Stimulated activated CD4-positive, alpha-beta T cell treated with anti-CD3 and anti-CD28 coated beads, Interleukin-15, amount 100 ng/mL, for 24 hours (primary cell): Measurements from ENCODE around the gene LEMD3.

ENCODE experiments used
- DNase-seq: peaks from one replicate; pipeline ENCODE4 v3.0.0-alpha.2; 2020

LEMD3 gene

DNA sequence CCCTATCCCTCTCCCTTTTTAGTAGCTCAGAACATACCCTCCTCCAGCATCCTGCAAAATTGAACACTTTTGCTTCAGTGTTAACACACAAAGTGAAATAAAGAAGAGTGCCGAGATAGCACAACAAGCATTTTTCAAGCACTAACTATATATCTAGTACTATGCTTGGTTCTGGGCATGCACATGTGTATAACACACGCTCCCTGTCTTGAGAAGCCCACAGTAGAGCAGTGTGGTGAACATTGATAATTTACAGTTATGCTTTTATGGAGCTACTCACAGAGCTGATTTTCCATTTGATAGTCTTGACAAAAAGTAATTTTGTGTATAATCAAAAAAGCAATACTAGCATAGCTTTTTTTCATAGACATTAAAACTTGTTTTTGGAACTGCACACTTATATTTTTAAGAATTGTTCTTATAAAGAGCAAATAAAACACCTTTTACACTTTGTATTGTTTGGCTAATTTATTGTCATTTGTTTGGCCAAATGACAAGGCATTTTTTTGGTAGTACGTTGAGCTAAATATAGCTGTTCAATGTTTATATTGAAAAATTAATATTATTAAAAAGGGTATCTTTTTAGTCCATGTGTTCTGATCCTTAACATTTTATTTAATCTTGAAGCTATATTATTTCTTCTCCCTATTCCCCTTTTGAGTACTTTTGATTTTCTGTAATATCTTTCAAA is 39.7 kb downstream of the LEMD3 start:
- no peak for DNase-seq

DNA sequence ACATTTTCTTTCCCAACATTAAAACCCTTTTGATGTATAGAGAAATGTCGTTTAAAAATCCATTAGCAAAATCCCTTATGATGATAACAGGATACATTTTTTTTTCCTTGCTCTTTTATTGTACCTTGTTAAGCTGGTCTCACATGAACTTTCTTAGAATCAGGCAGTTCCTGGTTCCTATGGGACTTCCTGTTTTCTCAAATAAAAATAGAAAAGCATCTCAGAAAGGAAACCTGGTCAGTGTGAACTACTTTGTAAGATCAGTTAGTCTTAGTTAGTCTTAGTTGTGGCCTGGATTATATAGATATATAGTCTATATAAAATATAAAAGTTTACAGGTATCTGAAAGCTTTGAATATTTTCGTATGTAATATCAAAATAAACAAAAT is 40.3 kb downstream of the LEMD3 start:
- DNase-seq: no peak

DNA sequence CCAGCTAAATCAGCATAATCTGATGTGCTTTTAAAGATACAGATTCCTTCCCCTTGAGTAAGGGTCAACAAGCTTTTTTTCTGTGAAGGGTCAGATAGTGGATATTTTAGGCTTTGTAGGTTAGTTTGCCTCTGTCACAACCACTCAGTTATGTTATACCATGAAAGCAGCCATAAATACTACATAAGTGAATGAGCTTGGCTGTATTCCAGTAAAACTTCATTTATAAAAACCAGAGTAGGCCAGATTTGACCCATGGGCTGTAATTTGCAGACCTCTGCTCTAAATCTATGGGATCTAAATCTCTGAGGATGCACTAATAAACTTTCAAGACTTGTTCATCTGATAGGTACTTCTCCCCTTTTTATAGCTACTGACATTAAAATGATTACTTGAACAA is 47.7 kb downstream of the LEMD3 start:
- no peak for DNase-seq

DNA sequence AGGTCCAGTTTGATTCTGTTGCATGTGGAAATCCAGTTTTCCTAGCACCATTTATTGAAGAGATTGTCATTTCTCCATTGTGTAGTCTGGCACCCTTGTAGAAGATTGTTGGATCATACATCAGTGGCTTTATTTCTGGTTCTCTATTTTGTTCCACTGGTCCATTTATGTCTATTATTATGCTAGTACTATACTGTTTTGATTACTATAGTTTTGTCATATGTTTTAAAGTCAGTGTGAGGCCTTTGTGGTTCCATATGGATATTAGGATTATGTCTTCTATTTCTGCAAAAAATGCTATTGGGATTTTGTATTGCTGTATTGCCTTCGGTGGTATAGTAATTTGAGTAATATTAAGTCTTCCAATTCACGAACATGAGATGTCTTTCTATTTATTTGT is 51.4 kb downstream of the LEMD3 start:
- no peak for DNase-seq

DNA sequence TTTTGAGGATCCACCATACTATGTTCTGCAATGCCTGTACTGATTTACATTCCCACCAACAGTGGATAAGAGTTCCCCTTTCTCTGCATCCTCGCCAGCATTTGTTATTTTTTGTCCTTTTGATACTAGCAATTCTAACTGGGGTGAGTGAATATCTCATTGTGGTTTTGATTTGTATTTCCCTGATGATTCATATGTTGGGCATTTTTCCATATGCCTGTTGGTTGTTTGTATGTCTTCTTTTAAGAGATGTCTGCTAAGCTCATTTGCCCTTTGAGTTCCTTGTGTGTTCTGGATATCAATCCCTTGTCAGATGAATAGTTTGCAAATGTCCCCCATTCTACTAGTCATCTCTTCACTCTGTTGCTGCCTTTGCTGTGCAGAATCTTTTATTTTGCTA is 60.1 kb downstream of the LEMD3 start:
- DNase-seq: no peak

DNA sequence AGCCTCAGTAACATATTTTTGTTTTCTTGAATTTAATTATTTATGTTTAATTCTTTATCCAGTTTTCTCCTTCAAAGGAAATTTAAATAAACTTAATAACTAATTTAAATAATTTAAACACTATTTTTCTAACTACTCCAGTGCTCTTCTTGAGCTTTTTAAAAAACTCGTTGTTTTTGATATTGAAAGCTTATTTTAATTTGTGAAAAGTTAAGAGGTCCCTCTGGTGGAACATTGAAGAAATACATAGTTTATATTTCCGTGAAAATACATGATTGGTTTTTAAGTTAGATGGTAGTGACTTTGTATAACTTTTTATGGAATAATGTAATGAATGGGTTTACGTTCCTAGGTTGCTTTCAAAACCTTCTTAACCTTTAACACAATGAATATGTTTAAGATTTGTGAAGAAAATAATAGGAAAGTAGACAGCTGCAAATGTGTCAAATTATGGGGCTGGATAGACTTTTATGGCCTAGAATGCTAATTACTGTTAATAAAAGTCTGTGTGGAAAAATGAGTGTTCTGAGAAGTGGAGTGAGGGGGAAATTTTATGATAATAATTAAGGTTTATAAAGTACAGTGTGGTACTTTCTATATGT is 63.2 kb downstream of the LEMD3 start:
- no peak for DNase-seq

DNA sequence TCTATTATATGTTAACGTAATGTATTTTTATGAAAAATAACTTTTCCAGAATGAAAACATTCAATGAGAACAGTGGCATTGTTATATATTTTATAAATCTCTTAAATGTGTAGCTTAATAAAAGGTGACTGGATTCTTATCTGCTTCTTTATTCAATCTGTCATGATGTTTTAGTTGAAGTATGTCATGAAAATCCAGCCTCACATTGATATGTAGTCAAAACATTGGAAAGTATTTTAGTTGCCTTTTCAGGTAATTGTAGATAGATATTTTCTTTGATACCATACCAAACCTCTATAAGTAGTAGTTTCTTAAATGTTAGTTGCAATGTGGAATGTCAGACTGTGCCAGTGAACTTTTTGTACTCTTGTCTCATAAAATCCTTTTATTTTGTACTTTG is 67.8 kb downstream of the LEMD3 start:
- no peak for DNase-seq

DNA sequence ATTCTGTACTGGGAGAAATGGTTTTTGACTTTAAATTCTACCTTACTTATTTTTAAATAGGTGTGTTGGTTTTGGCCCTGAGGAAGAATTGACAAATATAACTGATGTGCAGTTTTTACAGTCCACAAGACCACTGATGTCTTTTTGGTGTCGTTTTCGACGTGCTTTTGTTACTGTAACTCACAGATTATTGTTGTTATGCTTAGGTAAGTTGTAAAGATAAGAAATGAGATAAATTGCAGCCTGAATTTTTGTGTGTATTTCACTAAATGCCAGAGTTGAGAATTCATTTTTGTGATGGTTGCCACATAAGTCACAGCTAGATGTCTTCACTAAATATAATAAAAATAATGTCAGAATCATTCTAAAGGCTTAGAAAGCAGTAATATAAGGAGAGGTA is 69.2 kb downstream of the LEMD3 start:
- no peak for DNase-seq

DNA sequence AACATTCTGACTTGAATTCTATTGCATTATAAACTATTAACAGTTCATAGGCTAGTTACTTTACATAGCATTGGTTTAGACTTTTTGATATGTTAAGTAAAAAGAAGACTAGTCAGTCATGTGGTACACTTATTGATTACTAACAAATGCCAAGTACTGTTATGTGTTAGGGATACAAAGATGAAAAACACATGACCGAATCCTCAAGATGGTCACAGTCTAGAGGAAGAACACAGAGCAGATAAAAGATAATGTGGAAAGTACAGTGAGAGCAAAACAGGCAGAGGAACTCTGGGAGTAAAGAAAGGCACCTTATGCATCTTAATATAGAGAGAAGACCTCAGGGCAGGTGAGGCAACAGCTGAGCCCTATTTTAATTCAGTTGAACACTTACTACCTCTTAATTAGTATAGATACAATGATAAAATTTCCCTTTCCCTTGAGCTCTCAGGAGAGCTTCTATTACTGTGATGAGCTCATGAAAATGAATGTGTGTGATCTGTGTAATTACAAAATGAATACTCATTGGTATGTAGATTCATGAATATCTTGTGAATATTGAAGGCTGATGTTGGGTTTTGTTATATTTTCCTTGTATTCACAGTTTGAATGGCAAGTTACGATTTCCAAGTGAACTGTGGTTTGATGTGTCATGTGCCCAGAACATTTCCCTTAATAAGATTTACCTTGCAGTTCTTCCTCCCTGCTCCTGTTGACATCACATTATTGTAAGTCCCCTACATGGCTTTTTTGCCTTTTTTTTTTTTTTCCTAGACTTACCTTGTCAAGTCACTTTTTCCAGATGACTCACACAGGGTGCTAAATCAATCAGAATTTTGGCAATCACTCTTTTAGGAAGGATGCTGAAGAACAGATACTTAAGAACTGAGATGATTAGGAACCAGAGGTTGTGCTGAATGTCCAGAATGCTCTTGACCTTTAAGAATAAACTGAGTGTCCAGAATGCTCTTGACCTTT is 79.6 kb downstream of the LEMD3 start:
- peak; percentile 7 for DNase-seq

DNA sequence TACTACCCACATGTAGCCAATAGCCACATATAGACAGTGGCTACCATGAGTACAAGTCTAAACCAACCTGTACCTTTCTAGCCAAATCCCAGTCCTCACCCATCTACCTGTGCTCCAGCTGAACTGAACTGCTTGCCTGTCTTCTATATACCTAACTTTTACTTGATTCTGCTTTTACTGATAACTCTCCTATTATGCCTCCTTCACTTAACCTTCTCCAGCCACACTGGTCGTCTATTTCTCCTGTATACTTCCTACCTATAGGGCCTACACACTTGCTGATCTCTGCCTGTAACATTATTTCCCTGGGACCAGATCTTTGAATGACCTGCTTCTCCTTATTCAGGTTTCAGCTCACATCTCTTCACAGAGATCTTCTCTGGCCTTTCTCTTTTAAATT is 83.1 kb downstream of the LEMD3 start:
- DNase-seq: no peak

DNA sequence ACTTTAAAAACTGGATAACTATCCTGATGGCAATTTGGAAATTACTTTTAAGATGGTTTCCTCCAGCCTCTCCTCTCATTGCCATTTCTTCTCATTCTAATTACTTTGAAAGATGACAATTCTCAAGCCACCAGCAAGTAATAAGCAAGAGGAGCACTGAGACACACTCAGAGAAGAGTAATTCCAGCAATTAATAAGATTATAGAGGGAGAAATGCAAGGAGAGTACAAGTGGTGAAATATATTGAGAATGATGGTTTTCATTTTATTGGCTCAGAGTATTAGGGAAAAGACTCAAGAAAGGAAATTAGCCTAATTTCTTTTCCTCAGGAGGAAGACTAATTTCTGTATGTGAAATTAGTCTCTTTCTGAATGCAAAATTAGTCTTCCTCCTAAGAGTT is 88.6 kb downstream of the LEMD3 start:
- DNase-seq: no peak

DNA sequence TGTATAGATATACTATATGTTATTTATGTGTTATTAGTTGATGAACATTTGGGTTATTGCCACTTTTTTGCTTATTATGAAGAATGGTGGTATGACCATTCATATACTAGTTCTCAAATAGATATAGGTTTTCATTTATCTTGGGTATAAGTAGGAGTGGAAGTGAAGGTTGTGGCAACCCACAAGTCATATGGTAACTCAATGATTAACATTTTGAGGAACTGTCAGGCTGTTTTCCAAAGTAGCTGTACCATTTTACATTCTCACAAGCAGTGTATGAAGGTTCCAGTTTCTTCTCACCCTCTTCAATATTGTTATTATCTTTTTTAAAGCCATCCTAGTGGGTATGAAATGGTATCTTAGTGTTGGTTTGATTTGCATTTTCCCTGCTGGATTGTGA is 90.1 kb downstream of the LEMD3 start:
- no peak for DNase-seq

DNA sequence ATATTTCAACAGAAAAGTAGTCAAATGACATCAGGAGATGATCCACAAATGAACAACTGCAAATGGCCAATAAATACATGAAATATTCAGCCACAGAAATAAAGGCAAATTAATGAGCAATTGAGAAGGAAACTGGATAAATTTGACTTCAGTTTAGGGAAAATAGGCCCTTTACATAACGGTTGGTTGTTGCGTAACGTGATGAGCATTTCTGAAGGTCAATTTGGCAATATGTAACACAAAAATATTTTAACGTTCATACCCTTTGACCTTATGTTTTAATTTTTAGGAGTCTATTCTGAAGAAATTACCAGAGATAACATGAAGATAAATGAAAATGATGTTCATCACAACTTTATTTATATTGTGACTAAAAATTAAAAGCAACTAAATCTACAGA is 94.4 kb downstream of the LEMD3 start:
- DNase-seq: no peak

DNA sequence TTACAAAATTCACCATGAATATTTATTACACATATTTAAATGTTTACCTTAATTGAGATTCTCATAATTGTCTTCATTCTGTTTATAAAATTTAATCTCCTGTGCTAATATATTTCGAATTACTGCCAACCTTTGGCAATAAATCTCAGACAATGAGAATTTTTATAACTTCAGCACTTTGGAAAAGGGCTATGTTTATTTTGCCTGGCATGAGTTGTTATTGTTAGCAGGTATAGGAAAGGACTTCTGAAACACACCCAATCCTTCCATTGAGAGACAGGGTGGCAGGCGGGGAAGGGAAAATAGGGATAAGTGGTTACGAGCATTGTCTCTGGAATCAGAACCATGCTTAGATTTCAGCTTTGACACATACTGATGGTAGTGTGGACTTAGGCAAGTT is 97.0 kb downstream of the LEMD3 start:
- no peak for DNase-seq

DNA sequence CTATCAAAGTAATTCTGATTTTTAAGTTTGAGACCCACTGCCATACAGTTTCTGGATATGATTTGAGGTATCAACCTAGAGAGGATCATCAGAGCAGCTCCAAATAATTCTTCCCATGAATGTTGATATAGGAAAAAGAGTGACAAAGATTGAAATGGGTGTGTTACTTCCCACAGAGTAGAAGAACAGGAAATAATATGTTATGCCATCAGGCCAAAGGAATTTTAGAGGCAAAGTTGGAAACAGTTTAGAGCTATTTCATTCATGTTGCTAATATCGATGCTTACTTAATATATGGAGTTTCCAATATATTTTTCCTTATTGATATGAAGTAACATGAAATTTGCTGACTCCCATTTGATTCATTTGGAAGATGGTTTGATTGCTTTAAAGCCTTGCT is 100.2 kb downstream of the LEMD3 start:
- no peak for DNase-seq

DNA sequence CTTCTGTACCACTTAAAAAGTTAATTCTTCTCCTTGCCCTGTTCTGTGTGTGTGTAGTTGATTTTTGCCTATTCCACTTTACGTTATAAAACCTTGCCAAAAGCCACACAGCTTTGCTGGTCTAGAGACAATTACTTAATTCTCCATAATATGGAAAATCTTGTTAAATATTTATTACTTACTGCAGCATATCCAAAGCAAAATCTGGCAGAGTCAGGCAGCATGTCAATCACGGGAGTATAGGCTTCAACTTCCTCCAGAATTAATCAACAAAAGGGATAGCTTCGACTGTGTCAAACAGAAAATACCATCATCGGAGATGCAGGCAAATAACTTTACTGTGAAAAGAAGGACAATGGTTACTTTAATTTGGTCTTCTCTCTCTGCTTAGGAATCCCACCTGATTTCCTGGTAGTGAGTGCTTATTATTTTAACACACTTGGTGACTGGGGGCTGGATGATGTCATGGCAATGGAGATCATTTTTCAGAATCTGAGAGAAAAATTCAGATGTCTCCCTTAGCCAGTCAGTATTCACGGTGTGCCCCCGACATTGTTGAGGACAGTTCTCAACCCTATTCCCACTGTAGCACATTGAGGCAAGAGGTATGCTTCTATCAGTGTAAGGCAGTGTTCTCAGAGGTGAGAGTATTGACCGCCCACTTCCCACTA is 105.4 kb downstream of the LEMD3 start:
- DNase-seq: no peak

DNA sequence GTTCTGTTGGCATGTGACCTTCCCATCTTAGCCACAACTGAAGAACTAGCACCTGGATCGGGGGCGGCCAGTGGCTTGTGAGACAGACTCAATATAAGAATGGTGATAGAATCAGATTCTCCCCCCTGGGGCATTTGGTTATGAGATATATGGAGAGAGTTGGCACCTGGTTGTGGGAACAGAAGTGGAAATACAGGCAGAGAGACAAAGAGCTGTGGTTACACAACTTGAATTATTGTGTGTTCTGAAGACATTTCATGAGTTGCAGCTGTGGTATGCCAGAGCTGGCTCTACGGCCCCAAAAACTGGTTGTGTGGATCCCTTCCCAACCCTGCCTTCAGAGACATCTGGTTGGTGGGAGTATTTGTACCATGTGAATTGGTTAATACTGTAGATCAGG is 106.2 kb downstream of the LEMD3 start:
- DNase-seq: no peak

DNA sequence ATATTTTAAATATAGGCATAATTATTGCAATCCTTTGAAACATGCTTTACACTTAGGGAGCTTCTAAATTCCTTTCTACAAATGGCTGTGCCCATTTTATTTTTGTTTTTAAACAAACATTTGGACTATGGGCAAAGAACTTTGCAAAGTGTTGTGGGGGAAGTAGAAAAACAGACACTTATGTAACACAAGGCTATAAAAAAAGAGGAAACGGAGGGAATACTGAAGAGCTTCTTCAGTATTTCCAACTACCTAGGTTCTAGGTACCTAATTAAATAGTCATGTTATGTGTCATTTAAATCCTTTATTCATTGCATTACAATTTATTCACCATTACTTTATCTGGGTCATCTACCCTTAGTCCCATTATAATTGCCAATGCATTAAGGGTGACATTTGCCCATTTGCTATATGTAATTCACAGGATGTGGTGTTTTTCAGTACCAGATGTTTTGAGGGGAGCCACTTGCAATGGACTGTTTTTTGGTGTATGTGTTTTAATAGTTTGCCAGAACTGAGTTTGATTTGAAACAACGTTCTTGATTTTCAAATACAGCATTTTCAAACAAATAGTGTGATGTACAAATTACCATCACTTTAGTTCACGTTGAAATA is 107.6 kb downstream of the LEMD3 start:
- no peak for DNase-seq

DNA sequence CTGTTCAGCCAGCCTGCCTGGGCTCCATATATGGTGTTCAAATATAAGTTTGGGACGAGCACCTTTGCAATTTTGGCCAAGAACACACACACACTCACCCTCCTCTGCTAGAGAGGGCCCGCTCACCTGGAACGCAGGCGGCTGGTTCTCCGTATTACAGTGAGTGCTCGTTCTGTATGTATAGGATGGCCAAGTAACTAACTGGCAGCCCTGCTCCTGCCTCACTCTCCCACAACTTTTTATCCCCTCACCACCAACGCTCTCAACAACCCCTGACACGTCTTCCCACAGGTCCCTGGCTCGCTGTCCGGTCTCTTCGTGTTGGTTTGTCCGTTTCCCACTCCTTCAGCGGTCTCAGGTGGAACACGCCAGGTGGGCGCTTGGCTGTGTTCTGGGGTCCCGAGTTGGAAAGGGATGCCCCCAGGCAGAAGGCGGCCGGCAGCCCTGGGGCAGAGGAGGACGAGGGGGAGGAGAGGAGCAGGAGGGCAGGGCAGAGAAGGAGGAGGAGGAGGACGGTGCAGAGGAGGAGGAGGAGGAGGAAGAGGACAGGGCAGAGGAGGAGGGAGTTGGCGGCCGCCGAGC is 108.7 kb downstream of the LEMD3 start:
- no peak for DNase-seq

DNA sequence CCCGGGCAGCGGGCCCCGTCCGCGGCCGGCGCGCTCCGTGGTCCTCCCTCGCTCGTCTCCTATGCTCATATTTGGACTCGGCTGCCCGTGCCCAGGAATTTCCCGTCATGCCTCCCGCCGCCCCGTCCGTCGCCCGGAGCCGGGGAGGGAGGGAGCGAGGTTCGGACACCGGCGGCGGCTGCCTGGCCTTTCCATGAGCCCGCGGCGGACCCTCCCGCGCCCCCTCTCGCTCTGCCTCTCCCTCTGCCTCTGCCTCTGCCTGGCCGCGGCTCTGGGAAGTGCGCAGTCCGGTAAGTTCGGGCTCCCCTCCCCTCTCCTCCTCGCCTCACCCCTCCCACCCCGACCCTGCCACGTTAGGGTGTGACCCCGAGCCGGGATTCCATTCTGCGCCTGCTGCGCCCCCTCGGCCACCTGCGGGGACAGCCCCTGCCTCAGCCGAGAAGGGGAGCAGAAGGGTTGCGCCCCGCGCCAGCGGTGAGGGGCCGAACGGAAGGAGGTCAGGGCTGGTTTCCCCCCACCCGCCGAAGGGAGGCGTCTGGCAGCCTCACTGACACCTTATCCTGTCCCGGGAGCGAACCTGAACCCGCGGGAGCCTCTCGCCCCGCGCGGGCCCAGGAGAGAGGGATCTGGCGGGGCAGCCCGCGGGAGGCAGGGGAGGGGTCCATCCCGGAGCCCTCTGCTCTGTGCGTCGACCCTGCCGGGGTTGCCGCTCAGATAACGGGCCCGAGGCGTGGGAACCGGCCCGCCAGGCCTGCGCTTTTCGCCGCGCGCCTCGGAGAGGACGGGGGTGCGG is 109.4 kb downstream of the LEMD3 start, which contains the start of gene MSRB3:
MSRB3 (plus strand) TSS at position 108 of the 793 bp plus-strand sequence. CDS start 29,897 bp downstream, outside the sequence.
- DNase-seq: peak; percentile 38

DNA sequence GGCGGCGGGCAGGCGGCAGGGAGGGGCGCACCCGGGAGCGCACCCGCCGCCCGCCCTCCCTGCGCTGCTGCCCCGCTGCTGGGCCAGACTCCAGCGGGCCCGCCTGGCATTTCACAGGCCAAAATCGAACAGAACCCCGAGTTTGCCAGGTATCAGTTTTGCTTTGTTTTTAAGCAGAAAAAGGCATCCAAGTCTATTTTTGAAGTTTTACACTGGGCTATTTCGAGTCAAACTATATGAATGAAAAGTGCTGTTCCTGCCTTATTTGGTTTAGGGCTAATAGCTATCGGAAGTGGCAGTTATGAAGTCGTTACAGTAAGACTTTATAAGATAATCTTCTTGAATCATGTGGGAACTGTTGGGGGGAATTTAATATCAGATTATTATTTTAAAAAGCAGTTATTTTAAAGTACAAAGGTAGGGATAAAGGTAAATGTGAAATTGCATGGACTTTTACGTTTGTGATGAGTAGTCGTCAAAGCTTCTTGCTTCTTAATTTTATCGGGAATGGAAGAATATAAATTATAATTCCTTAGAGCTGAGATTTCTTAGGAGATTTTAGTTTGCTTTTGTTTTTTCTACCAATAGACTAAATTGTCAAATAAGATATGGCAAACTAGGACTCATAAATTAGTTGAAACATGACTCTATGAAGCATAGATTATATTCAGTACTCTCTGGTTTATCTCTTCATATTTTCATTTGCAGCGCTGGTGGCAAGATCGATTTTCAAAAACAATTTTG is 110.2 kb downstream of the LEMD3 start:
- DNase-seq: no peak
